Vagina (tissue), 2 donors: ENCODE results near the gene MALRD1. TPM values are rescaled to one million over a fixed set of nuclear protein-coding genes. Genes with fewer than 3 reads are reported as not detected.

Experiments
- DNase-seq, 2 donors: peaks; one replicate each; pipeline ENCODE4 v3.0.0-alpha.2; 2017; ENCODE audit errors: extremely low spot score in 2 of 2
- H3K27ac ChIP-seq: fragments of 200-600 bp; sonication (generic); one replicate; pipeline ENCODE4 v1.5.1; 2019
- H3K27me3 ChIP-seq: fragments of 200-600 bp; sonication (generic); one replicate; pipeline ENCODE4 v1.5.1; 2019
- H3K36me3 ChIP-seq, 2 donors: fragments of 200-600 bp; sonication (generic); one replicate each; pipeline ENCODE4 v1.5.1; 2017 to 2019
- H3K4me1 ChIP-seq: fragments of 200-600 bp; sonication (generic); one replicate; pipeline ENCODE4 v1.5.1; 2019
- H3K4me3 ChIP-seq, 2 donors: fragments of 200-600 bp; sonication (generic); 1 replicate in 1 of 2; 2 replicates in 1 of 2; pipeline ENCODE4 v1.5.1; 2016 to 2019
- H3K9me3 ChIP-seq: fragments of 200-600 bp; sonication (generic); one replicate; pipeline ENCODE4 v1.5.1; 2019
- POLR2A ChIP-seq, 2 donors: fragments of 450-650 bp; IDR thresholded peaks; one replicate each; pipeline ENCODE4 v1.6.1; 2017; ENCODE audit warnings: antibody characterized with exemption in 2 of 2, mild to moderate bottlenecking in 2 of 2, moderate library complexity in 2 of 2
- POLR2AphosphoS5 ChIP-seq, 2 donors: sonication (generic); formaldehyde crosslinking; IDR thresholded peaks; one replicate each; pipeline ENCODE4 v1.9.0; 2017; ENCODE audit warnings: antibody characterized with exemption in 2 of 2, mild to moderate bottlenecking in 2 of 2, low read depth in 1 of 2; ENCODE audit not compliant: insufficient read depth in 1 of 2
- intact Hi-C: fragments of 100-400 bp; cut with DNase I; formaldehyde crosslinking; loops from one replicate; pipeline ENCODE4 v1.15.1; 2023
- total RNA-seq: library from RNA; depleted of rRNA; stranded (reverse); fragments of >200 nt; gene quantifications from one replicate; pipeline ENCODE4 v1.2.3, GENCODE V29; 2016
- TF ChIP-seq, protein P1 (sequence below), 3 experiments: fragments of 450-650 bp in 2 of 3; fragments of 200-600 bp in 1 of 3; sonication (generic) in 1 of 3; IDR thresholded peaks; one replicate each; pipeline ENCODE4 v1.5.1; 2017 to 2019; ENCODE audit warnings: antibody characterized with exemption in 3 of 3, mild to moderate bottlenecking in 2 of 3, moderate library complexity in 2 of 3

MALRD1 gene
- total RNA-seq, 1 donor from 2014 or later: 2.0 TPM

DNA sequence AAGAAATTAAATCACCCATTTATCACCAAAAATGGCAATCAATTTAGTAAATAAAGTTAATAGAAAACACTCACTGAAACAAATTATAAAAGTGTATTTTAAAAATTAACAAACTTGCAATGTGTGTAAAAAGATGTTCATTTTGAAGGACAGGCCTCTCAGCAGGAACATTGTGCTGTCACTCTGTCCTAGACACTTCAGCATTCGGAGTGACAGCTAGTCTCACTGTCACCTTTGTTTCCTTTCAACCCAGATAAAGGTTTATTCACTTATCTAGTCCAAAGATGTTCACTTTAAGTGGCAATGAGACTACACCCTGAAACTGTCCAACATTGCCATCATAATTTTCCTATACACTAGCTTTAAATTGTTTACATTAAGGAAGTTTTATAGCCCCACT is 675.7 kb downstream of the MALRD1 start:
- H3K36me3 ChIP-seq: no peaks in the 10 kb centered on the region
- DNase-seq: no peak
- peaks cover 7% of the 10 kb centered on the region for H3K4me1 ChIP-seq
- no peaks in the 10 kb centered on the region for H3K9me3 ChIP-seq
- intact Hi-C loops: no loop called here
- no peaks in the 10 kb centered on the region for H3K27me3 ChIP-seq
- TF ChIP-seq, protein P1, sequence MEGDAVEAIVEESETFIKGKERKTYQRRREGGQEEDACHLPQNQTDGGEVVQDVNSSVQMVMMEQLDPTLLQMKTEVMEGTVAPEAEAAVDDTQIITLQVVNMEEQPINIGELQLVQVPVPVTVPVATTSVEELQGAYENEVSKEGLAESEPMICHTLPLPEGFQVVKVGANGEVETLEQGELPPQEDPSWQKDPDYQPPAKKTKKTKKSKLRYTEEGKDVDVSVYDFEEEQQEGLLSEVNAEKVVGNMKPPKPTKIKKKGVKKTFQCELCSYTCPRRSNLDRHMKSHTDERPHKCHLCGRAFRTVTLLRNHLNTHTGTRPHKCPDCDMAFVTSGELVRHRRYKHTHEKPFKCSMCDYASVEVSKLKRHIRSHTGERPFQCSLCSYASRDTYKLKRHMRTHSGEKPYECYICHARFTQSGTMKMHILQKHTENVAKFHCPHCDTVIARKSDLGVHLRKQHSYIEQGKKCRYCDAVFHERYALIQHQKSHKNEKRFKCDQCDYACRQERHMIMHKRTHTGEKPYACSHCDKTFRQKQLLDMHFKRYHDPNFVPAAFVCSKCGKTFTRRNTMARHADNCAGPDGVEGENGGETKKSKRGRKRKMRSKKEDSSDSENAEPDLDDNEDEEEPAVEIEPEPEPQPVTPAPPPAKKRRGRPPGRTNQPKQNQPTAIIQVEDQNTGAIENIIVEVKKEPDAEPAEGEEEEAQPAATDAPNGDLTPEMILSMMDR (IDR thresholded peaks at IDR 0.05): no peak
- TF ChIP-seq POLR2A (IDR thresholded peaks at IDR 0.05) (no peak), POLR2AphosphoS5 (IDR thresholded peaks at IDR 0.05; ENCODE audit: insufficient read depth in 1 of 2, low read depth in 1 of 2) (no peak)
- H3K4me3 ChIP-seq: no peak overlapping the region
- H3K27ac ChIP-seq: no peak overlapping the region

DNA sequence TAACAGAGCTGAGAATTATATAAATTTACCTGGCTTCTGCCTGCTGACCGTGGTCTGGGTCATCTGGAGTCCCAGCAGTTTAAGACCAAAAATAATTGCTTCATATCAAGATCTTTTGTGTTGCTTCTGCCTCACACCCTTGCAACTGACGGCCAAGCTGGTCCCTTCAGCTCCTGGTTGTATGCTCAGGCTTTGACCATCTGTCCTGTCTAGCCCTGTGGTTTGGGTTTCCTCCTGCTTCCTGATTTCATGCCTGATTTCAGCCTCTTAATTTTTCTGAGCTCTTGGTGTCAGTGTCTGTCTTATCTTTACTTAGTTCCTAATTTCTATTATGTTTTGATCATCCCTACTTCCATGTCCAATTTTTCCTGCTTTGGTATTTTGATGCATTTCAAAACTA is 679.8 kb downstream of the MALRD1 start:
- intact Hi-C loops: no loop called here
- TF ChIP-seq POLR2AphosphoS5 (IDR thresholded peaks at IDR 0.05; ENCODE audit: insufficient read depth in 1 of 2, low read depth in 1 of 2) (no peak), POLR2A (IDR thresholded peaks at IDR 0.05) (no peak)
- TF ChIP-seq, protein P1 (IDR thresholded peaks at IDR 0.05): no peak
- DNase-seq: no peak

DNA sequence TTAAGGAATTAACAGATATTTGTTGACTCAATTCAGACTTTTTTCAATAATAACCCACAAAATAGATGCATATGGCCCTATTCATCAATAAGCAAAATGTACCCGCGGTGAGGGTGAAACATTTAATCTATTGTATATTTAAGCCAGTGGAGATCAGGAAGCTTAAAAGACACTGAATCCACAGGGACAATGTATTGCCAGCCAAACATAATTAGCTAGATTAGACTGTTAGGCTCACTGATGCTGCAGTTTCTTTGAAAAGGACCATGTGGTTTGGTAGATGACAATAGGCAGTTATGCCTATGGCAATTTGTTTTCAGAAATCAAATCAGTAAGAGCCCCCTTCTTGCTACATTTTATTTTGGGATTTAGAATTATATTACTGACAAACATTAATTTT is 680.4 kb downstream of the MALRD1 start:
- Histone ChIP-seq H3K4me3 (no peak overlapping the region), H3K27ac (no peak overlapping the region), H3K27me3 (no peaks in the 10 kb centered on the region), H3K36me3 (no peaks in the 10 kb centered on the region), H3K9me3 (no peaks in the 10 kb centered on the region), H3K4me1 (peaks cover 6% of the 10 kb centered on the region)
- intact Hi-C loops: no loop called here
- TF ChIP-seq, protein P1 (IDR thresholded peaks at IDR 0.05): no peak
- no peak for TF ChIP-seq POLR2A (IDR thresholded peaks at IDR 0.05)
- TF ChIP-seq POLR2AphosphoS5 (IDR thresholded peaks at IDR 0.05; ENCODE audit: insufficient read depth in 1 of 2, low read depth in 1 of 2): no peak
- DNase-seq: no peak

More for the DNA sequence above, 679.8 kb downstream of the MALRD1 start:
- H3K4me3 ChIP-seq: no peak overlapping the region
- H3K27me3 ChIP-seq: no peaks in the 10 kb centered on the region
- no peaks in the 10 kb centered on the region for H3K36me3 ChIP-seq
- H3K4me1 ChIP-seq: peaks cover 6% of the 10 kb centered on the region
- no peaks in the 10 kb centered on the region for H3K9me3 ChIP-seq
- no peak overlapping the region for H3K27ac ChIP-seq

DNA sequence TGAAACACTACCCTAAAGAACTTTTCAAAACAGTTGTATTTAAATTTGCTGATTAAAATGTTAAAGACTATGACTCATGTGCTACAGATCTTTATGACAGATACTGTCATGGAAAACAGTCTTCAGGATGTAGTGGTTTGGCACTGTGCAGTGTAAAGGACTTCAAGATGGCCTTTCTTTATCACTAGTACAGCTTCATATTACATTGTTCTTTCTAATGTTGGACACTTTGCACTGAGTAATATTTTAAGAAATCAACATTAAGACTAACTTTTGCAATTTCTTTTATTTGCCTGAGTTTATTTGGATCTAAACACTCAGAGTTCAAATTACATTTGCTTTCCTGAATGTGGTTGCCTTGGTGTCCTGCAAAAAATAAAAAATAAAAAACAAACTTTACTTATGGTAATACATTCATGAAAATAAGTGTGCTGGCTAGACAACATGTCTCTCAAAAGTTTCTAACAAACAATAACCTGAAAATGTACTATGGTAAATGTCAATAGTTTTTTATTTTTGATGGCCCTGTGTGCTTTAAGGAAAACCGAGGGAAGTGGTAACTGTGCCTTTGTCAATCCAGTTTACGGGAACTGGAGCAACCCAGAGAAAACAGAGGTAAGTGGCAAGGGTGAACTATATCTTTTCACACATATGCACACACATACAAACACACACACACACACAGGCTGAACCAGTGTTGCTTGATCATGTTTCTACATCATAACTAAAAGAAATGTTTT is 681.7 kb downstream of the MALRD1 start:
- peak overlapping the region; percentile 10 for H3K27ac ChIP-seq
- TF ChIP-seq, protein P1 (IDR thresholded peaks at IDR 0.05): no peak
- no peak for TF ChIP-seq POLR2A (IDR thresholded peaks at IDR 0.05)
- H3K4me3 ChIP-seq: no peak overlapping the region
- DNase-seq: no peak
- no peaks in the 10 kb centered on the region for H3K9me3 ChIP-seq
- peaks cover 6% of the 10 kb centered on the region for H3K4me1 ChIP-seq
- H3K27me3 ChIP-seq: no peaks in the 10 kb centered on the region
- intact Hi-C loops: no loop called here
- no peaks in the 10 kb centered on the region for H3K36me3 ChIP-seq

DNA sequence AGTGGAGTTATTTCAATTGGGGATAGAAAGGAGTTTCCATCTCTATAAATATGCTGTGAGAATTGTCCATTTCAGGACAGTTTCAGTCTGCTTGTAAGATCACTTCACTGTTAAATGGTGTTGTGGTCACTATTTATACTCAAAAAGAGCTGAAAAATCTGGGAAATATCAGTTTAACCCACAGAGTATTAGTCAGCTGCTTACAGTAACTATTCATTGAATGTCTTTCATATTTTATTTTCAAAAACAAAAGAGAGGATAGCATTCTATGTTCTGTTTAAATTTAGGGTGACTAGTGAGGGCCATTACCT is 682.3 kb downstream of the MALRD1 start:
- Histone ChIP-seq H3K4me1 (peaks cover 6% of the 10 kb centered on the region), H3K27ac (peak overlapping the region; percentile 10), H3K27me3 (no peaks in the 10 kb centered on the region), H3K9me3 (no peaks in the 10 kb centered on the region), H3K4me3 (no peak overlapping the region), H3K36me3 (no peaks in the 10 kb centered on the region)
- TF ChIP-seq POLR2AphosphoS5 (IDR thresholded peaks at IDR 0.05; ENCODE audit: insufficient read depth in 1 of 2, low read depth in 1 of 2): no peak
- TF ChIP-seq, protein P1 (IDR thresholded peaks at IDR 0.05): no peak
- no peak for TF ChIP-seq POLR2A (IDR thresholded peaks at IDR 0.05)
- DNase-seq: no peak
- intact Hi-C loops: no loop called here
